HG02884 (cell line): ENCODE data around the gene PRR33.
"Not testable (repeated sequence)": the region's sequence is repeated elsewhere in the genome, so short reads cannot be mapped to it uniquely, and the experiment has no call there.

ENCODE experiments used
- ATAC-seq: cut with Tn5 transposase; IDR thresholded peaks from one replicate; pipeline ENCODE4 v1.9.1; 2021; ENCODE audit warnings: mild to moderate bottlenecking, moderate library complexity; ENCODE audit not compliant: unreplicated experiment

PRR33 gene

GRCh38 chr11:1891831-1892115 is at the start of gene PRR33:
Gene PRR33 (minus strand): TSS chr11:1891895. CDS start chr11:1890584, 1,311 bp downstream.
- no peak for ATAC-seq

GRCh38 chr11:1939788-1940187 is 48.1 kb upstream of the PRR33 start:
- not testable (repeated sequence) for ATAC-seq

- no peak for ATAC-seq
These were observed 47.4 kb upstream of the PRR33 start for GRCh38 chr11:1939006-1939625.

- no peak for ATAC-seq
These were observed 46.8 kb upstream of the PRR33 start for GRCh38 chr11:1938343-1939005.

GRCh38 chr11:1937616-1938342 is 46.1 kb upstream of the PRR33 start:
- no peak for ATAC-seq

- no peak for ATAC-seq
These were observed 45.3 kb upstream of the PRR33 start for GRCh38 chr11:1936781-1937615.

GRCh38 chr11:1936072-1936780 is 44.5 kb upstream of the PRR33 start:
- ATAC-seq, result no peak

- ATAC-seq, result no peak
These were observed 43.7 kb upstream of the PRR33 start for GRCh38 chr11:1935156-1936071.

GRCh38 chr11:1934335-1935155 is 42.9 kb upstream of the PRR33 start:
- no peak for ATAC-seq

- no peak for ATAC-seq
These were observed 42.0 kb upstream of the PRR33 start for GRCh38 chr11:1933416-1934334.

- ATAC-seq, result no peak
These were observed 41.0 kb upstream of the PRR33 start for GRCh38 chr11:1932681-1933080.

- no peak for ATAC-seq
These were observed 40.4 kb upstream of the PRR33 start for GRCh38 chr11:1932105-1932480.

- ATAC-seq, result no peak
These were observed 39.8 kb upstream of the PRR33 start for GRCh38 chr11:1931341-1932104.

- no peak for ATAC-seq
These were observed 38.8 kb upstream of the PRR33 start for GRCh38 chr11:1930462-1930830.

GRCh38 chr11:1929621-1930461 is 38.1 kb upstream of the PRR33 start:
- no peak for ATAC-seq

- ATAC-seq, result no peak
These were observed 37.3 kb upstream of the PRR33 start for GRCh38 chr11:1928891-1929541.
